Hematopoietic multipotent progenitor cell treated with erythropoietin and hydrocortisone succinate and interleukin-3 and kit ligand, for 6 days (in vitro differentiated cells): ENCODE results near the gene GNPTG.

Experiments used
- DNase-seq: peaks from one replicate; pipeline ENCODE4 v3.0.0-alpha.2; 2015

GNPTG gene

DNA sequence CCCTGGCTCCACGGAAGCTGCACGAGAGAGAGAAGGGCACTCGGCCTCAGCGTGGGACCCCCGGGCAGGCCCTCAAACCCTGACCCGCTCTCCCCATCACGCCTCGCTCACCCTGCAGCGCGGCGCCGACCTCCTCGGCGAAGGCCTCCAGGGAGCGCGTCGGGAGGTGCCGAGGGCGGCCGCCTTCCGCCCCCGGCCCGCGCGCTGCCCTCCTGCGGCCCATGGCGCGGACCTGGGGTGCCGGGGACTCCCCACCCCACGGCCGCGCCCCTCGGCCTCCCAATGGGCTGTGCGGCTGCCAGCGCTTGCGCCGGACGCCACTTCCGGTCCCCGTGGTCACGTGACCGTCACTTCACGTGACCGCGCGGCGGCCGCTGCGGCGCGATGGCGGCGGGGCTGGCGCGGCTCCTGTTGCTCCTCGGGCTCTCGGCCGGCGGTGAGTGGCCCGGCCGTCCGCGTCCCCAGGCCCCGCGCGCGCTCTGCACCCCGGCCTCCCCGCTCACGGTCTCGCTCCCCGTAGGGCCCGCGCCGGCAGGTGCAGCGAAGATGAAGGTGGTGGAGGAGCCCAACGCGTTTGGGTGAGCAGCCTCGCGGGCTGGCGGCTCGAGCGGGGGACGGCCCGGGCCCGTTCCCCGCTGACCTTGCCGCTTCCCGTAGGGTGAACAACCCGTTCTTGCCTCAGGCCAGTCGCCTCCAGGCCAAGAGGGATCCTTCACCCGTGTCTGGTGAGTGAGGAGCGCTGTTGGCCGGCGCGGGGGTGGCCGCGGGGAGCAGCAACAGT, at the start of gene GNPTG, which contains the start of gene TSR3:
GNPTG (plus strand) TSS at position 350 of the 781 bp plus-strand sequence; CDS start at position 385, 35 bp downstream.
TSR3 (minus strand) TSS at position 297 of the 781 bp plus-strand sequence; CDS start at position 223, 74 bp downstream.
- peak; percentile 94 for DNase-seq

DNA sequence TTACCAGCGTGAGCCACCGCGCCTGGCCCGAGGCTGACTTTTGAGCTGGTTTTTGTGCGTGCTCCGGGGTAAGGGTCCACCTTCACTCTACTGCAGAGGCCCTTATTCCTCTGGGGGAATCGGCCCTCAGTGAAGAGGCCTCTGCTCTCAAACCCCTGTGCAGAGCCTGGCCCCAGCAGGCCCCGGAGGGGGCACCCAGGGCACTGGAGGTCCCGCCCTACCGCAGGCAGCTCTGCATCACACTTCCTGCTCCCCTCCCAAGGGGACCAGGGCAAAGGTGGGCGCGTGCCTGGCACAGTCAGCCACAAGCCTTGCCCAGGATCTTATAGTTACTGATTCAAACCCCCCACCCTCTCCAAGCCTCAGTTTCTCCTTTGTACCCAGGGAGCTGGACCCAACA, 45.9 kb upstream of the GNPTG start:
- DNase-seq, result no peak

DNA sequence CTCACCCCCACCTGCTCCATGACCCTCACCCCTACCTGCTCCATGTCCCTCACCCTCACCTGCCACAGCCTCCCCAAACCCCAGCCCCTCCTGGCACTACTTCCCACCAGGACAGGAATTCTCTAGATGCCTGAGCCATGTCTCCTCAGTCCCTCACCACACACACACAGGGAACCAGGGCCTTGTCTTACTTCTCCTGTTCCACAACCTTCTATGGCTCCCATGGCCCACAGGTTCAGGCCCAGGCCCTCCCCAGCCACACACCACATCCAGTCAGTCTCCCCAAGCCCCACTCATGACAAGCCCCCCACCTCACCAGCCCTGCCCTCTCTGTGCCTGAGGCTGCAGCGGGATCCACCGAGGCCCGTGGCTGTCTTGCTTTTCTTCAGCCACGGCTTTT, 45.4 kb upstream of the GNPTG start:
- DNase-seq, result no peak

DNA sequence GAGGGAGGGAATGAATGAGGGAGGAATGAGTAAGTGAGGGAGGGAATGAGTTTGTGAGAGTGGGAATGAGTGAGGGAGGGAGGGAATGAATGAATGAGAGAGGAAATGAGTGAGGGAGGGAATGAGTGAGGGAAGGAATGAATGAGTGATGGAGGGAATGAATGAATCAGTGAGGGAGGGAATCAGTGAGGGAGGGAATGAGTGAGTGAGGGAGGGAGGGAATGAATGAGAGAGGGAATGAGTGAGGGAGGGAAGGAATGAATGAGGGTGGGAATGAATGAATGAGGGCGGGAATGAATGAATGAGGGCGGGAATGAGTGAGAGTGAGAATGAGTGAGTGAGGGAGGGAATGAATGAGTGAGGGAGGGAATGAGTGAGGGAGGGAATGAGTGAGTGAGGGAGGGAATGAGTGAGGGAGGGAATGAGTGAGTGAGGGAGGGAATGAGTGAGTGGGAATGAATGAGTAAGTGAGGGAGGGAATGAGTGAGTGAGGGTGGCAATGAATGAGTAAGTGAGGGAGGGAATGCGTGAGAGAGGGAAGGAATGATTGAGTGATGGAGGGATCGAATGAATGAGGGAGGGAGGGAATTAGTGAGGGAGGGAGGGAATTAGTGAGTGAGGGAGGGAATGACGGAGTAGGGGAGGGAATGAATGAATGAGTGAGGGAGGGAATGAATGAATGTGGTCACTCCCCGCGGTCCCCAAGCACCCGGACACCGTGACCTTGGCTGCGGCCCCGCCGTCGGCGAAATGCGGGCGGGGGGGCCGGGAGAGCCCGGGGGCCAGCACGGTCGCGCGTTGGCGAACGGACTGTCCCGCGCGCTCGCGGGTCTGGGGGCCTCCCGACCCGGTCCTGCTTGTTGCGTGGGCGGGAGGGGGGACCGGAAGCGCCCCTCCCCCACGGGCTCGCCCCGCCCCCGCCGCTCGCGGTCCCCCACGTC, 43.4 kb upstream of the GNPTG start:
- DNase-seq, result peak; percentile 72

DNA sequence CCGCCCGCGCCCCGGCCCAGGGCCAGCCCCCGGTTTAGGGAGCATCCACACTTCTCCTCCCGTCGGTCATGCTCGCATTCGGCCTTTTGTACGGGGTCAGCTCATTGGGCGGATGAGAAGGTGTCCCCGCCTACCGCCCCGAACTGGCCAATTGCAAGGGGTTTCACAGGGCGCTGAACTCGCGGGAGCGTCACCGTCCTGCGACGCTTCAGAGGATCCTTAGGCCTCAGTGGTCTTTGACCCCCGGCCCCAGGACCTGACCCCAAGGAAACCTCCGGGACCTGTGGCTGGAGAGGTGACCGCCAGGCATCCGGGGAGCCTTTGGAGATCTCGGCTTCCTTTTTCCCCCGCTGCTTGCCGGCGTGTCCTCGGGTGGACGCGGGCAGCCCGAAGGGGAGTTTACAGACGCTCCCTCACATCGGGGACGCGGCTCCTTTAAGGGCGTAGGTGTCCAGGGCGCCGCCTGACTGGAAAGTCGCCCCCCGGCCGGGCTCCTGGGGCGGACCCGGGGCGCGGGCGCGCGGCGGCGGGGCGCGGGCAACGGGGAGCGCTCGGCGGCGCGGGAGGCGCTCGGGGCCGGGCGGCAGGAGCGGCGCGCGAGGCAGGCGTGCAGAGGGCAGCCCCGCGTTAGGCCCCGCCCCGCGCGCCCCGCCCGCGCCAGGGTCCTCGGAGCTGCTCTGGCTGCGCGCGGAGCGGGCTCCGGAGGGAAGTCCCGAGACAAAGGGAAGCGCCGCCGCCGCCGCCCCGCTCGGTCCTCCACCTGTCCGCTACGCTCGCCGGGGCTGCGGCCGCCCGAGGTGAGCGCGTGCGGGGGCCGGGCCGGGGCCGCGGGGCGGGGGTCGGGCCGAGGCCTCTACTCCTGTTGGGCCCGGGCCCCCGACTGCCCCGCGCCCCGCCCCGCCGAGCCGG, 42.5 kb upstream of the GNPTG start, which contains the start of gene UBE2I:
UBE2I (plus strand) TSS at position 660 of the 909 bp plus-strand sequence. CDS start 4,395 bp downstream, outside the sequence.
- peak; percentile 97 for DNase-seq

DNA sequence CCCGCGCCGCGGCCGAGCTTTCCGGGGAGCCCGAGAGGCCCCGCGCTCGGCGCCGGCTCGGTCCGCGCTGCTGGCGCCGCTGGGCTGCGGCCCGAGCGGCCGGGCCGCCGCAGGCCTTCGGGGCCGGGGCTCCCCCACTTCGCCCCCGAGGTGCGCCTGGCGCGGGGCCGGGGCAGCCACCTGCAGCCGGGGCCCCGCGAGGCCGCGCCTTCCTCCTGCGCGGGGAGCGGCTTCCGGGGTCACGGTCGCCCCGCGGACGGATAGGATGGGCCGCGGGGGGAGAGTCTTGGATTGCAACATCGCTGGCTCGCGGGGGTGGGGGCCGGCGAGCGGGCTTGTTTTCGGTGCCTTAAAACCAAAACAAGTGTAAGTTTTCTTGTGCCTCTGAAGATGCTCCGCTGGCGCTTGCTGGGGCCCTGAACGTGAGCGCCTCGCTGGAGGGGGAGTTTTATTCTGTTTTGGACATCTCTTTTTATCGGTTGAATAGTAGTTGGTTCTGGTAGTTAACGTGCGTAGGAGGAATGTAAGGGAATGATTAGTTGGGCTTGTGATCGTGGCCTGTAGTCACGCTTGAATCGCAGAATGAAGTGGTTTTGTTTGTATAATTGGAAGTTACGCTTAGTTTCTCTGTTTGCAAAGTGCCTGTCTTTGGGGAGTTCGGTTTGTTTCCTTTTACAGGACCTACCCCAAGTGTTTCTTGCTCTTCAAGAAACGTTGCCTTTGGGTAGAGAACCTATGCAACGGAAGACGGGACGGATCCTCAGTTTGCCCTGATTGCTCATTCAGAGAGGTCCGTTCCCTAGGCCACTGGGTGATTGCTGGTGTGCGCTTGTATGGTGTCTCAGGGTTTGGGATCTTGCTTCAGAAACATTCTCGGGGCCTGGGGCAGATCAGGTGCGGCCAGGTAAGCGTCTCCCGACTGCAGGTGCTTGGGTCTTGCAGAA, 41.6 kb upstream of the GNPTG start:
- DNase-seq, result peak; percentile 56

DNA sequence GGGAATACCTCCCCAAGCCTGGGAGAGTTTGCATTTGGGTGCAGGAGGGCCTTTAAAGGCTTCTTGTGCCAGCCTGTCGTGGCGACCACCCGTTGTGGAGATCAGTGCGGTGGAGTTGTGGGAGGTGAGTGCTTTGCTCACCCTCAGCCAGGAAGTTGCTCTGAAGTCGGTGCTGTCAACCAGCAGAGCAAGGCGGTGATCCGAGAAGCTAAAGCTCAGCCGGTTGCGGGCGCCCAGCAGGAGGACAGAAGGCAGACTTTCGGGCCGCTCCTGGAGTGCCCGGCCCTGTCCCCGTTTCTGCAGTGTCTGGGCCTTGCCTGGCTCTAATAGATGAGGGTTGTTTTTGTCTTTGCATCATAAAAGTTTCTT, 40.9 kb upstream of the GNPTG start:
- DNase-seq, result peak; percentile 50

DNA sequence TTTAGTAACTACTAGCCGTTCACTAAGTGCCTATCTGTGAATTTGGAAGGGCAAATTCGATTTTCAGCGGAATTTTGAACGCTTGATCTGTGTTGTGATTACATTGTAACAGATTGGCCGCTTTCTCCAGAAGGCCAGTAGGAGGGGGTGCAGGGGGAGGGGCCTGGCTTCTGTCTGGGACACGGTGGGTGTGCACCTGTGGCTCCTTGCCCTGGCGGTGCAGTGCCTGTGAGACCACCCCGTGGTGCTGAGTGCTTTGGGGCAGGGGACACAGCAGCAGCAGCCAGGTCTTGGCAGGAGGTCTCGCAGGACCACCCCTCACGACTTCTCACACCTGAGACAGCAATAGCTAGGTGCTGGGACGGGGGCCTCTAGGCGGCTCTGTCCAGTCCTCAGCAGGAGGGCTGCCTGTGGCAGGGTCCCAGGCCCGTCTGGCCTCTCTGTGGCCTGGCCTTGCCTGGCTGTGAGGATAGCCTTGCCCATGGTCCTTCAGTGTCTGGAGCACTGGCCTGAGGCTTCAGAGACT, 40.5 kb upstream of the GNPTG start:
- peak; percentile 38 for DNase-seq

DNA sequence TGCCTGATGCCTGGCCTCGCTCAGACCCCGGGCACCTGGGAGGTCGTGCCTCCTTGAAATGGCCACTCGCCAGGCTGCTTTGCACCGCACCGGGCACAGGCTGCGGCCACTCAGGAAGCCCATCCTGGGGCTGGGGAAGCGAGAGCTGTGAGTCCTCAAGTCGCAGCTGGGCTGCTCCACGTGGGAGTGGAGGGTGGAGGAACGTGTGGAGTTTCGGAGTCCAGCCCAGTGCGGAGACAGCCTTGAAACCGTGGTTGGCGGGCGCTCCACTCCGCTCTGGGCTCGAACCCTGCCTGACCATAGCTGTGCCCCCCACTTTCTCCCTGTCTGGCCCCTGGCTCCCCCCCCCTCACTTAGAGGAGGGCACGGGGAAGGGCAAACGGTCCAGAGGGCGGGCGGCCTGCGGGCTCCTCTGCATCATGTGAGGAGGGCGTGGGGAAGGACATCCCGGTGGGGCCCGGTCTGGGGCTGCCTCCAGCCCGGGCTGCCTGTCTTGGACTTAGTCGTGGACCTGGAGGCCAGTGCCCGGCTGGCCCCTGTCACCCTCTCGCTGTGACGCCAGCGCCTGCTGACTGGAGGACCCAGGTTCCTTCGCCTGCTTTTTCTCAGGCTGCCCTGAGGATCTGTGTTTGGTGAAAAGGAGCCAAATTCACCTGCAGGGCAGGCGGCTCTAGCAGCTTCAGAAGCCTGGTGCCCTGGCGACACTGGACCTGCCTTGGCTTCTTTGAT, 39.8 kb upstream of the GNPTG start:
- peak; percentile 60 for DNase-seq

DNA sequence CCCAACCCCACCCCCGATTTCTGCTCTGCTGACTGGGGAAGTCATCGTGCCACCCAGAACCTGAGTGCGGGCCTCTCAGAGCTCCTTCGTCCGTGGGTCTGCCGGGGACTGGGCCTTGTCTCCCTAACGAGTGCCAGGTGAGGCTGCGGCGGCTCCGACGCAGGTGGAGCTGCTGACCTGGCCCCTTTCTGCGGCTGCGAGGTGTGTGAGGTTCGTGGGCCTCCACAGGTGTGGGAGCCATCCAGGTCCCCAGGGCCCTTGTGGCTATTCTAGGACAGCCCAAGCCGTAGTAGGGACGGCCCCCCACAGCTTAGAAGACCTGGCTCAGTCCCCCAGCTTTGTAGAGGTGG, 39.3 kb upstream of the GNPTG start:
- DNase-seq, result no peak

DNA sequence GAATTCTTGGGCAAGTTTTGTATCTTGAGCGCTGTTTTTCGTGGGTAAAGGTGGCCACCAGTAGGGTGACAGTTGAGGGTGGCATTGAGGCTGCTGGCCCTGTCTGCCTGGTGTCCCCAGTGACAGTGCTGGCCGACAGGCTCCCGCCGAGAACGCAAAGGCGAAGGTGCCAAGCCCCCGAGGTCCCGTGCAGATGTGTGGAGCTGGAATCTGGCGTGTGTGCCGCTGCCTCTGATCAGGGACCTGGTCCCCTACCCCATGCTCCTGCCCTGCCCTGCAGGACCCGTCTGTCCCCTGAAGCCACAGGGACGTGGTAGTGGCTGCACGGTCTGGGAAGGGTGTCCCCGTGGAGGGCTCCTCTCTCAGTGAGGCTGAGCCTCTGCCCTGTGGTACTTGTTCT, 38.8 kb upstream of the GNPTG start:
- no peak for DNase-seq

DNA sequence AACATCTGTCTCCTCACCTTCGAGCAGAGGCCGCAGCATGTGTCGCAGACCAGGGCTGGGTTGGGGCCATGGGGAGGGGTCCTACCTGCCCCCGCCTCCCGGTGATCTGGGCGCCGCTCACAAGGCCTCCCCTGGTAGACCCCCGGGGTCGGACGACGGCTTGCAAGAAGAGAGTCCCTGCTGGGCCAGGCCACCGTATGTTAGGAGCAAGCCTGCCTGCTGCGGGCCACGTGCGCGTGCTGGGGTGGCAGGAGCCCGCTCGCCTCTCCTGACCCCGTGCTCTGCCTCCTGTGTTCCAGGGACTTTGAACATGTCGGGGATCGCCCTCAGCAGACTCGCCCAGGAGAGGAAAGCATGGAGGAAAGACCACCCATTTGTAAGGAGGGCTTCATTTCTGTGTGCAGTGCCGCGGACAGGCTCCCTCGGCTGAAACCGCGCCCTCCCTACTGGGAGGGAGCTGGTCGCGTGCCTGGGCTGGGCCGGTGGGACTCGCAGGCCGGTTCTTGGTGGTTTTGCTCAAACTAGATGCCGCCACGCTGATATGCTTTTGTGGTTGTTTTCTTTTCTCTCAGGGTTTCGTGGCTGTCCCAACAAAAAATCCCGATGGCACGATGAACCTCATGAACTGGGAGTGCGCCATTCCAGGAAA, 37.9 kb upstream of the GNPTG start:
- no peak for DNase-seq

DNA sequence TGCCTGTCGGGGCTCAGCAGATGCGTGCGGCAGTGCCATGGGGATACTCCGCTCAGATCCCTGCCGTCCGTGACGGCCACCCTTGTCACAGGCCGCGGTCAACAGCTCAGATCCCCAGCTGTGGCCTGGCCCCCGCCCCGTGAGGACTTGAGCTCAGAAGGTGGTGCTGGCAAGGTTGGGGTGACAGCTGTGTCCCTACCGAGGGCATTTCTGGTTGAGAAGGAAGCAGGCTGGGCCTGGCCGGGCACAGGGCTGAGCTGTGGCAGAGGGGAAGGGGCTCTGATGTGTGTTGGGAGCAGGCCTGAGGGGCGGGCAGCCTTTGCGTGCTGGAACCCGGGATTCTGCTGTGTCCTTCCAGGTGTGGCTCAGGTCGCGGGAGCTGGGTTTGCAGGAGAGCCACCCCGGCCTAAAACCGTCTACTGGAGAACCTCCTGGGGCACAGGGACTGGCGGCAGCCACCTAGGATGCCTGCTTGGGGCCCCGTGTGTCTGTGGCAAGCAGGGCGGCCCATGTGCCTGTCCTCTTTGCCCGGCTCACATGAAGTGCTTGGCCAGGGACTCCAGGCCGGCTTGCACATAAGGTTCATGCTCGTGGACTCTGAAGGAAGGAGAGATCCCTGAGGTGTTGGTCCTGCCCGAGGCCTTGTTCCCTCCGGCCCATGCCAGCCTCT, 37.2 kb upstream of the GNPTG start:
- DNase-seq, result no peak

DNA sequence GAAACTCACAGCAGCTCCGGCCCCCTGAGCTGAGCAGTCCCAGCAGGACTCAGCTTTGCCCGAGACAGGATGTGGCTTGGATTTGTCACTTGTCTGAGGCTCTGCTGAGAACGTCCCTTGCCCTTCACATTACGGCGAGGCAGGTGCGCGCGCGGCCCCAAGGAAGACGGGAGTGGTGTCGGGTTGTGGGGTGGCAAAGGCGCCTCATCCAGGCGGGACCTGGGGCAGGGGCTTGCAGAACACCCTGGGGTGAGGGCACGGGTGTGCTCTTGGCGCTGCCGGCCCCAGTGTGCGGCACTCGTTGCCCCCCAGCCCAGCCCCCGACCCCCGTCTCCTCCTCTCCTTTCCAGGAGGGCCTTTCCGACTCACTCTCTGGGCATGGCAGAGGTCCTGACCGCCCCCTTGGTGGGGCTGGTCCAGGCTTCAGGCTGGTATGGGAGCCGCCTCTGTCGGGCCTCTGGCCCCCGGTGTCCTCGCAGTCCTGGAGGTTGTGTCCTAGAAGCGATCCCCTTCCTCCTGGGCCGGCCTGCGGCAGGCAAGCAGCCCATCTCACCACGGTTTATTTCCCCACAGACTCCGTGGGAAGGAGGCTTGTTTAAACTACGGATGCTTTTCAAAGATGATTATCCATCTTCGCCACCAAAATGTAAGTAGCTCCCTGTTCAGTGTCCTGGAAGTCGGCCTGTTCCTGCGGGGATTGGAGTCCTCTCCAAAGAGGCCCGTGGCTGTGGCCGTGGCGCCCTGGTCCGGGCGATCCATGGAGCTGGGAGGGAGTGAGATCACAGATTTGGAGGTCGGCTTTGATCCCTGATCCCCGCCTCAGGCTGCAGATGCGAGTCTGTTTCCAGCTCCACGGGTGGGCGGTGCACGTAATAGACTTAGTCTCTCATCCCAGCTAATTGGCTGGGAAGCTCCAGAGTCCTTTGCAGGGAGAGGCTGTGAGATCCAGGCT, 36.4 kb upstream of the GNPTG start:
- DNase-seq, result no peak

DNA sequence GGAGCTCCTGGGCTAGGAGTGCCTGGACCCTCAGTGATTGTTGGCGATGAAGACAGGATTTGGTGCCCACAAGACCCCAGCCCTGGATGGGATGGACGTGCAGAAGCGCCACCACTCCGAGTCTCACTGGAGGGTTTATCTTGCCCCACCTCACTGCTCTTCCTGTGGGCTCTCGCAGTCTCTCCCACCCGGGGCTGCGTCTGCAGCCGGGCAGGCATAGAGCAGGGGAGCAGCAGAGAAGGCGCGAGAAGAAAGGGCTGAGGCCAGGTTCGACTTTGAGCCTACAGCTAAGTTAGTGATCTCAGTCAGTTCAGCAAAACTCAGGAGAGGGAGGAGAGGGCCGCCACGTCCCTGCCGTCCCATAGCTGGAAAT, 35.7 kb upstream of the GNPTG start:
- DNase-seq, result no peak

DNA sequence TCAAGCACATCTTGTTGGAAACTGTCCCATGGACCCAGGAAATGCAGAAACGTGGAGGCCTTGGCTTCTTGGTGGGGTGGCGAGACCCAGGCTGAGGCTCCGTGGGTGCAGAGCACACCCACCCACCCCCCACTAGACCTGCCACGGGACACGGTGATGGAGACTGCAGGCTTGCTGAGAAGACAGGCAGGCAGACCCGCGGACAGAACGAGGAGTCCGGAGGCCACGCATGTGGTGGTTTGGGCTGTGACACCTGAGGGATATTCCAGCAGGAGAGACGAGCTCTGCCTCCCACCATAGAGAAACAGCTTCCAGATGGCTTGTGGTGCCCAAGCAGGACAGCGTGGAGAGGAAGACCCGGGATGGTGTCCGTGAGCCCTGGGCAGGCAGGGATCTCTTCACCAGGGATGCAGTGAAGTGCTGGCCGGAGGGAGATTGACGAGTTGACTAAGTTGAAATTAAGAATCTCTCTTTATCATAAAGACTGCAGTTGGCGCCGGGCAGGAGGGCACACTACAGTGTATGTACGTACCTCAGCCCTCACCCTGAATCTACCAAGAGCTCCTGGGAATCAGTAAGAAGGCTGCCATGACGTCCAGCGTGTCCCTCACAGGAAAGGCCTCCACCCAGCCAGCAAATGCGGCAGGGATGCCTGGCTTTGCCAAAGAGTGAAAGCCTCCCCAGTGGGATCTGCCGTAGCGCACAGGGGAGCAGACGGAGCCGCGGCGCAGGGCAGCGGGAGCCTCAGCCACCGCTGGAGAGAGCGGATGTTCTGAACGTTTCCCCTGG, 34.1 kb upstream of the GNPTG start:
- DNase-seq, result no peak

DNA sequence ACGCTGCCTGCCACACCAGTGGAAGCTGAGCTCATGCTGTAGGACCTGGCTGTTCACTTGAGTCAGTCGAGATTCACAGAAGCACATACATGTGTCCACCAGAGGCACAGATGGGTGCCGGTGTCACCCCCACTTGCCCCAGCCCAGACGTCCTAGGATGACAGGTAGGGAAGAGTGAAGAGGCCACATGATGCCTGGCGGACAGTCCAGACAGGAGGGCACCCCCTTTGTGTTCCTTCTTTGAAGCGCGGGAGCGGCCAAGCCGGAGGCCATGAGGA, 33.5 kb upstream of the GNPTG start:
- DNase-seq, result no peak

DNA sequence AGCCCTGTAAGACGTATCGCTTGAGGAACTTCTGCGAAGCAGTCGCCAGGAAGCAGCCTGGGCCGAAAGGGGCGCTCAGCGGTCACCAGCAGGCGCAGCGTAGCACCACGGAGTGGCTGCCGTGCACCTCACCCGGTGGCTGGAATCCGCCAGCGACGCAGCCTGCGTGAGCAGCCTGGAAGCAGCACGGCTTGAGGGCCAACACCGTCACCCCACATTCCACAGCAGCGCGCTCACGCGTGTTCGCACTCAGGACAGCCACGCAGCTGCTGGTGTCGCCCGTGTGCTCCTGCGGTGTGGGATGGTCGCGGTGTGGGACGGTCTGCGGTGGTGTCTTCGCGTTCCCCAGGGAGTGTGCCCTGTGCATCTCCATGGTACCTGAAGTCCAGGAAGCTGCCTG, 32.7 kb upstream of the GNPTG start:
- no peak for DNase-seq
